ENCODE measurements around the gene SZRD1.

DNA sequence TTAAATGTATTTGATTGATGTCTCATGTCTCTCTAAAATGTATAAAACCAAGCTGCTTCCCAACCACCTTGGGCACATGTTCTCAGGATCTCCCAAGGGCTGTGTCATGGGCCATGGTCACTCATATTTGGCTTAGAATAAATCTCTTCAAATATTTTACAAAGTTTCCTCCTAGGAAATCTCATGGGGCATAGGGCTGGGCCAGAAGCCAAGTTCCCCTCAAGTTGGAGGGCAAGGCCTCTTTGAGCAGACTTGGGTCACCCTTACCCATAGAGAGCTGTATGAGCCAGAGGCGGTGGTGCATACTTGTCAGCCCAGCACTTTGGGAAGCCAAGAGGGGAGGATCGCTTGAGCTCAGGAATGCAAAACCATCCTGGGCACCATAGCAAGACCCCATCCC is 12.4 kb upstream of the SZRD1 start:
- no peak for TF ChIP-seq POLR2A (IDR thresholded peaks at IDR 0.05; ENCODE audit: extremely low read depth, insufficient read length)
- no peak for TF ChIP-seq CTCF (IDR thresholded peaks at IDR 0.05; ENCODE audit: low read depth, low read length)

All from NB4 (cell line).